ENCODE results near the gene SPATA3.

Gene SPATA3

DNA sequence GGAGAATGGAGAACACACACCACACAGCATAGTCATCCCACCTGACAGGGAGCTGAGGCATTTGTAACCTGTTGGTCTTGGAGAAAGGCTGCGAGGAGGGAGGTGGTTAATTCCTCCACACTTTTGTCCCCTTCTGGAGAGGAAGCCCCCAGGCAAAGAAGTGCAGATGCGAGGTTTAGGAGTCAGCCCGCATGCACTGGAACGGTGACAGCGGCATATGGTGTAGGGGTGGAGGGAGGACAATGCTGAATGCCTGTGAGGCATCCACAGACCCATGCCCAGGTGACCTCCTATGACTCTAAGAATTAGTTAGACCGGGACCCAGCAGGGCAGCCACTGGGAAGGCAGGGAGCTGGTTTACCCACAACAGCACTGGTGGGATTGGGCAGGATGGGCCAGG lies 12.2 kb downstream of the SPATA3 start:
- no peak overlapping the region for H3K4me2 ChIP-seq (ENCODE audit: low read length)
- no peaks in the 10 kb centered on the region for H3K4me1 ChIP-seq (ENCODE audit: low read length)
- H3K9ac ChIP-seq (ENCODE audit: low read length) = no peak overlapping the region
- H4K20me1 ChIP-seq (ENCODE audit: insufficient read depth, low read length) = no peaks in the 10 kb centered on the region
- no peaks in the 10 kb centered on the region for H3K79me2 ChIP-seq (ENCODE audit: low read length)
- H3K4me3 ChIP-seq (ENCODE audit: low read length) = no peak overlapping the region
- TF ChIP-seq EZH2phosphoT487 (IDR thresholded peaks at IDR 0.05; ENCODE audit: low read depth) (no peak), CTCF (IDR thresholded peaks at IDR 0.05; ENCODE audit: low read depth, low read length) (no peak)
- no peak overlapping the region for H2AFZ ChIP-seq (ENCODE audit: low read depth, low read length)
- no peaks in the 10 kb centered on the region for H3K9me3 ChIP-seq (ENCODE audit: insufficient read depth, low read length)
- no peak overlapping the region for H3K27ac ChIP-seq (ENCODE audit: low read length)
- H3K36me3 ChIP-seq (replicated peaks; ENCODE audit: low read depth, low read length) = no peaks in the 10 kb centered on the region
- H3K27me3 ChIP-seq (ENCODE audit: low read depth, low read length) = no peaks in the 10 kb centered on the region; the same call in 1 of the 2 replicates

DNA sequence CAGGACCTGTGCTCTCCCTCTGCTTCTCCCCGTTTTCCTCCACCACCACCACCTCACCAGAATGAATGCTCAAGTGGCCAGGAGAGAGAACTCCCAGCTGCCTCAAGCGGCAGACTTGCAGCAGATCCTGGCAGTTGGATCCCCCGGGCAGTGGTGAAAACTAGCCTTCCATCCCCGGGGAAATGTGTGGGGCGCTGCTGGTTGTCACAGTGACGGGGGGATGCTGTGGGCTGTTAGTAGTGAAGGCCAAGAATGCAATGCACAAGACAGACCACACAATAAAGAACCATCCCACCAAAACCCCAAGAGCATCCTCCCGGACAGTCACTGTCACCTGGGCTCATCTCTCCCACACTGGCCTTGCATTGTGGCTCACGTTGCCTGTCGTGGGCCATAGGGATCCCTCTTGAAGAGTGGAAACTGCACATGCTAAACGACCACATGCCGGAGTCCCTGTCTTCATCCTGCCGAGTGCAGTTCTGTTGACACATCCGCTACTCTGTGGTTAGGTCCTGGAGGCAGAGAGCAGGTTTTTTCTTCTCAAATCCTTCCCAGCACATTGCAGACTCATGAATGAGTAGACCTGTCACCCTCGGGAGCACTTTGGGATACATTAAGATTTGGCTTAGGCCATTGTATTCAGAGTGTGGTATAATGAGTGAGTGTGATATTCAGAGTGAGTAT lies 13.5 kb downstream of the SPATA3 start:
- no peak for TF ChIP-seq EZH2phosphoT487 (IDR thresholded peaks at IDR 0.05; ENCODE audit: low read depth)
- TF ChIP-seq CTCF (IDR thresholded peaks at IDR 0.05; ENCODE audit: low read depth, low read length) = no peak
- Histone ChIP-seq H2AFZ (ENCODE audit: low read depth, low read length) (no peak overlapping the region), H4K20me1 (ENCODE audit: insufficient read depth, low read length) (no peaks in the 10 kb centered on the region), H3K36me3 (replicated peaks; ENCODE audit: low read depth, low read length) (no peaks in the 10 kb centered on the region), H3K9me3 (ENCODE audit: insufficient read depth, low read length) (no peaks in the 10 kb centered on the region), H3K27me3 (ENCODE audit: low read depth, low read length) (no peaks in the 10 kb centered on the region), H3K4me3 (ENCODE audit: low read length) (no peak overlapping the region), H3K9ac (ENCODE audit: low read length) (no peak overlapping the region), H3K4me2 (ENCODE audit: low read length) (no peak overlapping the region), H3K4me1 (ENCODE audit: low read length) (no peaks in the 10 kb centered on the region), H3K27ac (ENCODE audit: low read length) (no peak overlapping the region), H3K79me2 (ENCODE audit: low read length) (no peaks in the 10 kb centered on the region)

- no peak overlapping the region for H3K4me3 ChIP-seq (ENCODE audit: low read length)
- H3K79me2 ChIP-seq (ENCODE audit: low read length) = no peaks in the 10 kb centered on the region
- H2AFZ ChIP-seq (ENCODE audit: low read depth, low read length) = no peak overlapping the region
- no peak overlapping the region for H3K27ac ChIP-seq (ENCODE audit: low read length)
- TF ChIP-seq CTCF (IDR thresholded peaks at IDR 0.05; ENCODE audit: low read depth, low read length) = no peak
- no peak for TF ChIP-seq EZH2phosphoT487 (IDR thresholded peaks at IDR 0.05; ENCODE audit: low read depth)
- H3K4me1 ChIP-seq (ENCODE audit: low read length) = no peaks in the 10 kb centered on the region
- no peaks in the 10 kb centered on the region for H3K9me3 ChIP-seq (ENCODE audit: insufficient read depth, low read length)
- H3K36me3 ChIP-seq (replicated peaks; ENCODE audit: low read depth, low read length) = no peaks in the 10 kb centered on the region
- H3K27me3 ChIP-seq (ENCODE audit: low read depth, low read length) = no peaks in the 10 kb centered on the region
- H3K4me2 ChIP-seq (ENCODE audit: low read length) = no peak overlapping the region
- H4K20me1 ChIP-seq (ENCODE audit: insufficient read depth, low read length) = no peaks in the 10 kb centered on the region
- H3K9ac ChIP-seq (ENCODE audit: low read length) = no peak overlapping the region
Measured at GRCh38 chr2:231010201-231010730, 14.3 kb downstream of the SPATA3 start.

GRCh38 chr2:231011526-231011925 lies 15.6 kb downstream of the SPATA3 start:
- Histone ChIP-seq H4K20me1 (ENCODE audit: insufficient read depth, low read length) (no peaks in the 10 kb centered on the region), H3K27me3 (ENCODE audit: low read depth, low read length) (no peaks in the 10 kb centered on the region), H3K79me2 (ENCODE audit: low read length) (no peaks in the 10 kb centered on the region), H3K36me3 (replicated peaks; ENCODE audit: low read depth, low read length) (no peaks in the 10 kb centered on the region), H3K4me2 (ENCODE audit: low read length) (no peak overlapping the region), H3K27ac (ENCODE audit: low read length) (no peak overlapping the region), H3K9ac (ENCODE audit: low read length) (no peak overlapping the region), H3K4me1 (ENCODE audit: low read length) (no peaks in the 10 kb centered on the region), H3K9me3 (ENCODE audit: insufficient read depth, low read length) (no peaks in the 10 kb centered on the region), H2AFZ (ENCODE audit: low read depth, low read length) (no peak overlapping the region), H3K4me3 (ENCODE audit: low read length) (no peak overlapping the region)
- TF ChIP-seq CTCF (IDR thresholded peaks at IDR 0.05; ENCODE audit: low read depth, low read length) (no peak), EZH2phosphoT487 (IDR thresholded peaks at IDR 0.05; ENCODE audit: low read depth) (no peak)
